Pancreas (tissue), 10 donors: ENCODE results near the gene ASH1L. TPM values are rescaled to one million over a fixed set of nuclear protein-coding genes. Genes with fewer than 3 reads are reported as not detected.

ENCODE experiments used
- ATAC-seq, 4 donors: fragments of 200-7000 bp; cut with Tn5 transposase; one replicate each; pipeline versions ENCODE4 v1.8.0 to v1.9.1; 2020; ENCODE audit warnings: mild to moderate bottlenecking in 4 of 4, moderate library complexity in 4 of 4
- DNase-seq, 6 donors: peaks; one replicate each; pipeline ENCODE4 v3.0.0-alpha.2; 2020
- FAIRE-seq: peaks from 2 replicates; lab custom pipeline; 2012; peaks lifted over from hg19 to GRCh38; lab: Jason Lieb, UNC
- H3K27ac ChIP-seq, 4 donors: fragments of 200-600 bp; sonication (generic); 1 replicate in 3 of 4; 2 replicates in 1 of 4; pipeline versions ENCODE4 v1.5.0 to v1.8.0; 2020
- H3K27me3 ChIP-seq, 4 donors: fragments of 200-600 bp; one replicate each; pipeline ENCODE4 v1.8.0; 2021
- H3K36me3 ChIP-seq, 3 donors: fragments of 200-600 bp; sonication (generic) in 1 of 3; one replicate each; pipeline versions ENCODE4 v1.5.0 to v1.8.0; 2020 to 2021
- H3K4me1 ChIP-seq, 3 donors: fragments of 200-600 bp; one replicate each; pipeline ENCODE4 v1.8.0; 2021
- H3K4me3 ChIP-seq, 4 donors: fragments of 200-600 bp; sonication (generic) in 2 of 4; one replicate each; pipeline versions ENCODE4 v1.5.0 to v1.8.0; 2020 to 2021
- H3K9me3 ChIP-seq, 4 donors: fragments of 200-600 bp; one replicate each; pipeline ENCODE4 v1.8.0; 2021
- CTCF ChIP-seq, 4 donors: fragments of 200-600 bp; sonication (generic) in 3 of 4; IDR thresholded peaks; one replicate each; pipeline versions ENCODE4 v1.5.0 to v1.8.0; 2021; ENCODE audit warnings: antibody characterized with exemption in 4 of 4
- WGBS, 2 donors: extraction: QIAGEN DNeasy Blood & Tissue Kit; methylation state at CpG; one replicate each; pipeline ENCODE4 v1.1.7; 2013; 5-methylcytosine and 5-hydroxymethylcytosine counted together
- intact Hi-C, 3 donors: fragments of 100-400 bp; cut with DNase I; formaldehyde crosslinking; loops; one replicate each; pipeline versions ENCODE4 v1.11.1 to v1.14.2; 2022
- polyA plus RNA-seq, 2 donors: library from polyadenylated mRNA; stranded (reverse); fragments of 200-250 nt; gene quantifications; one replicate each; pipeline ENCODE4 v1.2.3, GENCODE V29; 2013
- total RNA-seq, 6 donors: library from RNA; stranded (reverse); fragmentation: NEBNext Ultra II Directional in 4 of 6; extraction: Animal tissue kit (Norgen Biotek cat#: 25700) in 4 of 6; gene quantifications; one replicate each; pipeline versions ENCODE4 v1.2.1 to v1.2.4, GENCODE V29; 2021 to 2023
- donor health status: healthy with polysubstance abuse.
- donor health status: DM: no; HTN: no; CAD: no; lungs with moderate emphysema.
- donor health status: DM: no; HTN: no; CAD: no.
- donor health status: control.
- donor health status: control.
- donor health status: Bipolar disorder and iron deficiency.
- donor health status: DM: yes; HTN: yes; CAD: no.
- donor health status: DM: no; HTN: no; CAD: no.
- donor health status: DM: no; HTN: no; CAD: no.
- donor health status: DM: yes; HTN: yes; CAD: no.

The ASH1L gene
- total and polyA plus RNA-seq, 8 donors, result 6.2 to 38.6 (median 22.9) TPM

GRCh38 chr1:155548706-155549105 is 13.9 kb downstream of the ASH1L start:
- Histone ChIP-seq H3K9me3 (no peaks in the 10 kb centered on the region), H3K4me1 (peaks cover 0 to 6% (median 0%) of the 10 kb centered on the region in 3 donors), H3K36me3 (no peaks in the 10 kb centered on the region), H3K27me3 (no peaks in the 10 kb centered on the region), H3K27ac (no peak overlapping the region), H3K4me3 (no peak overlapping the region)
- WGBS, 2 donors, result 85 to 86% methylated on average over 2 of the region's 2 CpGs
- intact Hi-C loops, result no loop called here
- TF ChIP-seq CTCF (IDR thresholded peaks at IDR 0.05), result no peak
- FAIRE-seq (no peak), ATAC-seq (no peak), DNase-seq (no peak)

GRCh38 chr1:155540000-155540874 is 22.4 kb downstream of the ASH1L start:
- intact Hi-C loops, result no loop called here
- 85 to 86% methylated on average over 4 of the region's 4 CpGs for WGBS, 2 donors
- FAIRE-seq (no peak), DNase-seq (no peak), ATAC-seq (no peak)
- no peaks in the 10 kb centered on the region for H3K27me3 ChIP-seq
- no peaks in the 10 kb centered on the region for H3K9me3 ChIP-seq
- H3K36me3 ChIP-seq, result no peaks in the 10 kb centered on the region
- no peak overlapping the region for H3K27ac ChIP-seq
- TF ChIP-seq CTCF (IDR thresholded peaks at IDR 0.05), result no peak
- H3K4me1 ChIP-seq, result peaks cover 6 to 37% (median 19%) of the 10 kb centered on the region in 3 donors
- H3K4me3 ChIP-seq, result no peak overlapping the region

- H3K4me3 ChIP-seq, result no peak overlapping the region
- FAIRE-seq (no peak), ATAC-seq (no peak), DNase-seq (no peak)
- intact Hi-C loops, result no loop called here
- H3K36me3 ChIP-seq, result no peaks in the 10 kb centered on the region
- no peak overlapping the region for H3K27ac ChIP-seq
- TF ChIP-seq CTCF (IDR thresholded peaks at IDR 0.05), result no peak
- WGBS, 2 donors, result 71 to 75% methylated on average over 4 of the region's 4 CpGs
- peaks cover 6 to 45% (median 27%) of the 10 kb centered on the region in 3 donors for H3K4me1 ChIP-seq
- H3K9me3 ChIP-seq, result no peaks in the 10 kb centered on the region
- H3K27me3 ChIP-seq, result no peaks in the 10 kb centered on the region
These were observed 25.4 kb downstream of the ASH1L start for GRCh38 chr1:155537193-155537592.

- no peak overlapping the region for H3K27ac ChIP-seq
- FAIRE-seq, result no peak
These were observed 31.0 kb downstream of the ASH1L start for GRCh38 chr1:155531624-155532023.

More at GRCh38 chr1:155531624-155532023, 31.0 kb downstream of the ASH1L start:
- Histone ChIP-seq H3K4me1 (peaks cover 5 to 26% (median 18%) of the 10 kb centered on the region in 3 donors), H3K27me3 (no peaks in the 10 kb centered on the region), H3K36me3 (no peaks in the 10 kb centered on the region), H3K4me3 (no peak overlapping the region), H3K9me3 (no peaks in the 10 kb centered on the region)
- intact Hi-C loops, result no loop called here
- no peak for ATAC-seq
- DNase-seq, result no peak
- no peak for TF ChIP-seq CTCF (IDR thresholded peaks at IDR 0.05)
- 15 to 20% methylated on average over 1 of the region's 1 CpG for WGBS, 2 donors
